Caki2 (cell line): ENCODE results near the gene TRAF4. TPM values are rescaled to one million over a fixed set of nuclear protein-coding genes. Genes with fewer than 3 reads are reported as not detected.
"Not testable (repeated sequence)": the region's sequence is repeated elsewhere in the genome, so short reads cannot be mapped to it uniquely, and the experiment has no call there.

Experiments
- DNase-seq: peaks from one replicate; pipeline ENCODE4 v3.0.0-alpha.2; 2015; ENCODE audit warnings: low read depth
- in situ Hi-C: cut with HindIII; loops from 2 replicates; pipeline ENCODE4 v1.10.0; 2016; ENCODE audit warnings: low sequenced_read_pairs, low pct_unique_long_range_greater_than_20kb, mixed read lengths
- total RNA-seq: library from RNA; depleted of rRNA; stranded (reverse); fragments of >200 nt; shearing (Covaris generic); gene quantifications from 2 replicates; pipeline ENCODE4 v1.2.3, GENCODE V29; 2014; ENCODE audit warnings: low replicate concordance

TRAF4 gene
- total RNA-seq, 1 experiment from 2014 or later: 61.6 TPM

GRCh38 chr17:28759256-28759865 lies 15.6 kb downstream of the TRAF4 start:
- DNase-seq: no peak
- in situ Hi-C loops: no loop called here

- in situ Hi-C loops: loop anchor here (10.0 kb wide), 1 partner anchor 54 kb away; no protein-coding TSS in a partner anchor
- DNase-seq: no peak
Observed at GRCh38 chr17:28760601-28761562, 17.1 kb downstream of the TRAF4 start.

GRCh38 chr17:28763137-28763799 lies 19.5 kb downstream of the TRAF4 start:
- DNase-seq: no peak
- in situ Hi-C loops: loop anchor here (10.0 kb wide), 1 partner anchor 52 kb away; no protein-coding TSS in a partner anchor

GRCh38 chr17:28763804-28764266 lies 20.0 kb downstream of the TRAF4 start:
- in situ Hi-C loops: loop anchor here (10.0 kb wide), 1 partner anchor 51 kb away; no protein-coding TSS in a partner anchor
- peak; percentile 66 for DNase-seq

- DNase-seq: no peak
- in situ Hi-C loops: loop anchor here (10.0 kb wide), 1 partner anchor 50 kb away; no protein-coding TSS in a partner anchor
Observed at GRCh38 chr17:28765038-28765437, 21.2 kb downstream of the TRAF4 start.

GRCh38 chr17:28773736-28774135 lies 29.9 kb downstream of the TRAF4 start:
- no peak for DNase-seq
- in situ Hi-C loops: no loop called here

- in situ Hi-C loops: no loop called here
- DNase-seq: no peak
Observed at GRCh38 chr17:28774206-28774605, 30.4 kb downstream of the TRAF4 start.

- DNase-seq: no peak
- in situ Hi-C loops: no loop called here
Observed at GRCh38 chr17:28777178-28777577, 33.4 kb downstream of the TRAF4 start.

- in situ Hi-C loops, DNase-seq: not testable (repeated sequence)
Observed at GRCh38 chr17:28779601-28780000, 35.8 kb downstream of the TRAF4 start.

- in situ Hi-C loops: no loop called here
- no peak for DNase-seq
Observed at GRCh38 chr17:28783161-28783560, 39.4 kb downstream of the TRAF4 start.

GRCh38 chr17:28788100-28788499 lies 44.3 kb downstream of the TRAF4 start:
- in situ Hi-C loops: loop anchor here (5.0 kb wide), 1 partner anchor 89 kb away; no protein-coding TSS in a partner anchor
- DNase-seq: no peak

GRCh38 chr17:28792877-28793661 lies 49.3 kb downstream of the TRAF4 start:
- in situ Hi-C loops: no loop called here
- peak; percentile 19 for DNase-seq

- DNase-seq, in situ Hi-C loops: not testable (repeated sequence)
Observed at GRCh38 chr17:28794846-28795441, 51.1 kb downstream of the TRAF4 start.

GRCh38 chr17:28796062-28796461 lies 52.3 kb downstream of the TRAF4 start:
- in situ Hi-C loops: no loop called here
- no peak for DNase-seq
